Fibroblast of lung (primary cell): ENCODE measurements around the gene PHF10. TPM values are rescaled to one million over a fixed set of nuclear protein-coding genes. Genes with fewer than 3 reads are reported as not detected.
"Not testable (repeated sequence)": the region's sequence is repeated elsewhere in the genome, so short reads cannot be mapped to it uniquely, and the experiment has no call there.

Experiments
- DNase-seq, 2 donors: peaks; one replicate each; pipeline versions ENCODE4 v3.0.0 to v3.0.0-alpha.2; 2010; ENCODE audit warnings: low read depth in 2 of 2
- H2AFZ ChIP-seq: 2 replicates; pipeline ENCODE4 v1.5.1; 2012; ENCODE audit warnings: low read length, control low read depth, inconsistent platforms
- H3K27ac ChIP-seq: 2 replicates; pipeline ENCODE4 v1.5.1; 2011; ENCODE audit warnings: low read length, control low read depth; ENCODE audit not compliant: insufficient read depth
- H3K27me3 ChIP-seq: 2 replicates; pipeline ENCODE4 v1.5.1; 2011; ENCODE audit warnings: mild to moderate bottlenecking, low read length; ENCODE audit not compliant: control insufficient read depth, insufficient read depth
- H3K36me3 ChIP-seq: 2 replicates; pipeline ENCODE4 v1.5.1; 2011; ENCODE audit warnings: low read length; ENCODE audit not compliant: control insufficient read depth, insufficient read depth
- H3K4me1 ChIP-seq: 2 replicates; pipeline ENCODE4 v1.5.1; 2011; ENCODE audit warnings: low read length; ENCODE audit not compliant: control insufficient read depth, insufficient read depth; ENCODE audit errors: extremely low read depth
- H3K4me2 ChIP-seq: 2 replicates; pipeline ENCODE4 v1.5.1; 2011; ENCODE audit warnings: low read length, control low read depth; ENCODE audit not compliant: insufficient read depth; ENCODE audit errors: extremely low read depth
- H3K4me3 ChIP-seq, 4 experiments: fragments of 200-600 bp in 1 of 4; sonication (generic) in 1 of 4; replicated peaks in 1 of 4; 2 replicates each; pipeline ENCODE4 v1.5.1; 2011 to 2016; ENCODE audit warnings: low read length in 4 of 4, low read depth in 3 of 4, mild to moderate bottlenecking in 3 of 4, control low read depth in 2 of 4, inconsistent platforms in 1 of 4, mixed read lengths in 1 of 4; ENCODE audit not compliant: insufficient read depth in 1 of 4; ENCODE audit errors: control extremely low read depth in 1 of 4
- H3K79me2 ChIP-seq: 2 replicates; pipeline ENCODE4 v1.5.1; 2012; ENCODE audit warnings: mild to moderate bottlenecking, low read length, inconsistent platforms; ENCODE audit not compliant: control insufficient read depth, insufficient read depth
- H3K9ac ChIP-seq: 2 replicates; pipeline ENCODE4 v1.5.1; 2011; ENCODE audit warnings: mild to moderate bottlenecking, low read length, control low read depth; ENCODE audit not compliant: insufficient read depth
- H3K9me3 ChIP-seq: 2 replicates; pipeline ENCODE4 v1.5.1; 2012; ENCODE audit warnings: low read depth, low read length; ENCODE audit not compliant: control insufficient read depth, insufficient read depth
- H4K20me1 ChIP-seq: 2 replicates; pipeline ENCODE4 v1.5.1; 2011; ENCODE audit warnings: low read length; ENCODE audit not compliant: control insufficient read depth, insufficient read depth; ENCODE audit errors: extremely low read depth
- EZH2 ChIP-seq: IDR thresholded peaks from 2 replicates; pipeline ENCODE4 v1.5.1; 2012; ENCODE audit warnings: low read length, control low read depth, mild to moderate bottlenecking; ENCODE audit errors: missing control alignments
- polyA plus RNA-seq, 2 donors: library from polyadenylated mRNA; depleted of rRNA in 1 of 2; stranded (reverse) in 1 of 2; unstranded in 1 of 2; fragments of >200 nt; gene quantifications; 2 replicates each; pipeline ENCODE4 v1.2.1, GENCODE V29; 2011 to 2012; ENCODE audit warnings: missing spikeins in 1 of 2
- total RNA-seq: library from RNA; depleted of rRNA; stranded (reverse); fragments of >200 nt; gene quantifications from 2 replicates; pipeline ENCODE4 v1.2.1, GENCODE V29; 2014
- TF ChIP-seq, protein P1 (sequence below), 2 donors: IDR thresholded peaks in 1 of 2; conservative IDR thresholded peaks in 1 of 2; 1 replicate in 1 of 2; 2 replicates in 1 of 2; pipeline ENCODE4 v1.5.1; 2011 to 2012; ENCODE audit warnings: low read length in 2 of 2, control low read depth in 1 of 2, inconsistent platforms in 1 of 2, low read depth in 1 of 2, mild to moderate bottlenecking in 1 of 2

Gene PHF10
- total and polyA plus RNA-seq, 2 donors (not counting 1 experiment from before 2014, with no cell fraction given), result 15.5 to 20.8 TPM

GRCh38 chr6:169700296-169700695 lies 24.0 kb downstream of the PHF10 start:
- Histone ChIP-seq H3K27ac (no peak overlapping the region), H3K79me2 (peaks cover 39% of the 10 kb centered on the region), H3K36me3 (no peaks in the 10 kb centered on the region), H3K27me3 (no peaks in the 10 kb centered on the region), H3K9ac (no peak overlapping the region), H3K4me3 (peak overlapping the region in 2 of 4 experiments; percentile 69 to 91), H3K9me3 (no peaks in the 10 kb centered on the region), H3K4me1 (peaks cover 3% of the 10 kb centered on the region), H2AFZ (no peak overlapping the region), H4K20me1 (no peaks in the 10 kb centered on the region), H3K4me2 (peak overlapping the region; percentile 81)
- DNase-seq, result peak; percentile 15 to 68
- no peak for TF ChIP-seq EZH2
- TF ChIP-seq, protein P1, sequence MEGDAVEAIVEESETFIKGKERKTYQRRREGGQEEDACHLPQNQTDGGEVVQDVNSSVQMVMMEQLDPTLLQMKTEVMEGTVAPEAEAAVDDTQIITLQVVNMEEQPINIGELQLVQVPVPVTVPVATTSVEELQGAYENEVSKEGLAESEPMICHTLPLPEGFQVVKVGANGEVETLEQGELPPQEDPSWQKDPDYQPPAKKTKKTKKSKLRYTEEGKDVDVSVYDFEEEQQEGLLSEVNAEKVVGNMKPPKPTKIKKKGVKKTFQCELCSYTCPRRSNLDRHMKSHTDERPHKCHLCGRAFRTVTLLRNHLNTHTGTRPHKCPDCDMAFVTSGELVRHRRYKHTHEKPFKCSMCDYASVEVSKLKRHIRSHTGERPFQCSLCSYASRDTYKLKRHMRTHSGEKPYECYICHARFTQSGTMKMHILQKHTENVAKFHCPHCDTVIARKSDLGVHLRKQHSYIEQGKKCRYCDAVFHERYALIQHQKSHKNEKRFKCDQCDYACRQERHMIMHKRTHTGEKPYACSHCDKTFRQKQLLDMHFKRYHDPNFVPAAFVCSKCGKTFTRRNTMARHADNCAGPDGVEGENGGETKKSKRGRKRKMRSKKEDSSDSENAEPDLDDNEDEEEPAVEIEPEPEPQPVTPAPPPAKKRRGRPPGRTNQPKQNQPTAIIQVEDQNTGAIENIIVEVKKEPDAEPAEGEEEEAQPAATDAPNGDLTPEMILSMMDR (conservative IDR thresholded peaks at IDR 0.05 in 1 of 2, IDR thresholded peaks at IDR 0.05 in 1 of 2; ENCODE audit: low read depth in 1 of 2, low read length in 2 of 2), result no peak

GRCh38 chr6:169697115-169697514 lies 27.2 kb downstream of the PHF10 start:
- not testable (repeated sequence) for H3K4me3 ChIP-seq, H3K9me3 ChIP-seq, H3K4me2 ChIP-seq, H4K20me1 ChIP-seq, H3K9ac ChIP-seq, DNase-seq, H3K27me3 ChIP-seq, H2AFZ ChIP-seq, H3K27ac ChIP-seq, H3K4me1 ChIP-seq, H3K36me3 ChIP-seq
- H3K79me2 ChIP-seq, result peaks cover 12% of the 10 kb centered on the region
- TF ChIP-seq, protein P1 (conservative IDR thresholded peaks at IDR 0.05 in 1 of 2, IDR thresholded peaks at IDR 0.05 in 1 of 2; ENCODE audit: low read depth in 1 of 2, low read length in 2 of 2), result peak; percentile 46 to 50

DNA sequence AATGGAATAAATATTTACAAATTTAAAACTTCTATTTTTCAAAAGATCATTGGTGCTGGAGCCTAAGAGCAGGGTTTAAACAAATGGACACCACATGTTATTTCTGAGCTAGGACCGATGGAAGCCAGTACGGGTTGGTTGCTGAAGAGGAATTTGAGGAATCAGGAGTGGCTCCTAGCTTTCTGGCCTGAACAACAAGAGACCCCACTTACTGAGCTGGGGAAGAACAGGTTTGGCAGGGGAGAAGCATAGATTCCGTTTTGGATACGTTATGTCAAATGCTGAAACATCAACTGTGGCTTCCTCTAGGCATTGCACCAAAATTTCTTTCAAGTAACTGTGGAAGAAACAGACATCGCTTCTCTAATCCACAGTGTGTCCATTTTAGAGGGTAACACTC lies 29.2 kb downstream of the PHF10 start:
- TF ChIP-seq, protein P1 (conservative IDR thresholded peaks at IDR 0.05 in 1 of 2, IDR thresholded peaks at IDR 0.05 in 1 of 2; ENCODE audit: low read depth in 1 of 2, low read length in 2 of 2), result no peak
- TF ChIP-seq EZH2, result no peak
- H3K36me3 ChIP-seq, result no peaks in the 10 kb centered on the region
- H3K27me3 ChIP-seq, result no peaks in the 10 kb centered on the region
- no peaks in the 10 kb centered on the region for H4K20me1 ChIP-seq
- H3K4me1 ChIP-seq, result no peaks in the 10 kb centered on the region
- no peak overlapping the region for H3K9ac ChIP-seq
- H3K4me2 ChIP-seq, result no peak overlapping the region
- H2AFZ ChIP-seq, result no peak overlapping the region
- H3K9me3 ChIP-seq, result no peaks in the 10 kb centered on the region
- peaks cover 5% of the 10 kb centered on the region for H3K79me2 ChIP-seq
- no peak overlapping the region for H3K4me3 ChIP-seq
- no peak for DNase-seq
- no peak overlapping the region for H3K27ac ChIP-seq
